GM10248 (cell line): ENCODE results near the gene ING3.

Experiments used
- CTCF ChIA-PET: fragments of 300-600 bp; sonication (Branson Sonifier 250); formaldehyde crosslinking; extraction: SDS; loops from one replicate; lab custom pipeline; 2021; ENCODE audit warnings: antibody characterized with exemption; lab: Yijun Ruan, JAX
- POLR2A ChIA-PET: fragments of 350-650 bp; sonication (Branson Sonifier 250); formaldehyde crosslinking; extraction: SDS; loops from one replicate; lab custom pipeline; 2020; ENCODE audit warnings: antibody characterized with exemption; lab: Yijun Ruan, JAX
- DNase-seq: peaks from one replicate; pipeline ENCODE4 v3.0.0; 2012; ENCODE audit errors: extremely low spot score
- TF ChIP-seq, protein P1 (sequence below): IDR thresholded peaks from 2 replicates; pipeline ENCODE4 v1.5.1; 2012; ENCODE audit warnings: mild to moderate bottlenecking, low read depth; ENCODE audit errors: extremely low read depth, missing control alignments, control extremely low read depth

ING3 gene

DNA sequence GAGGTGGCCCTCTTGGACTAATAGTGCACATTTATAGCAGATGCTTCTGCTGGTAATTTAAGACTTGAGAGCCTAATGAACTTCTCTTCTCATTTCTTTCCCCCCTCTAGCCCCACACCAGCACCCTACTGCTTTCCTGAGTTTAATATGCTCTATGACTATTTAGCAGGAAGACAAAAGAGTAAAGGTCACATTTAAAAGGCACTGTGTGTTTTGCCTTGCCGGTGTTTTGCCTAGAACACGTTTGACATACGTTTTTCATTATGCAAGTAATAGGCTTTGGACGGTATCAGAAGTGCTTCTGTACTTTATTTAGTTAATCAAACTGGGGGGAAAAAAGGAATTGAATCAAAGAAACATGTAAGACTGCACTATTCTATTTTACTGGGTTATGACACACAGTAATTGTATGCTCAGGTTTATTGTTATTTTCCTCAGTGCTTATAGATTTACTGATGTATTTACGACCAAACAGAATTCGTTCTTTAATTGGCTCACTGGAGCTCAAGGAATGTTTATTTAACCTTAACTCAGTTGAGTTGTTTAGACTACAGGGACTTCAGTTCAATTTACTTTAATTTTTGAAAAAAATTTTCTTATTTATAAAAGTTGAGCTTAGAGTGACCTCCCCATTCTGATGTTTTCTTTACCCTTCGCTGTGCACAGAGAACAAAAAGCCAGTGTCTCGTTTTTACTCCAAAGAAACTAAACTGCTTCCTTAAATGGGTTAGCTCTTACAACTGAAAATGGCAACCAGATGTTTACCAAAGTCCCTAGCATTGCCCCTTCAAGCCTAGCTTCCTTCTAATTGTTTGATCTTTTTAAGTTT, 73.3 kb downstream of the ING3 start:
- TF ChIP-seq, protein P1, sequence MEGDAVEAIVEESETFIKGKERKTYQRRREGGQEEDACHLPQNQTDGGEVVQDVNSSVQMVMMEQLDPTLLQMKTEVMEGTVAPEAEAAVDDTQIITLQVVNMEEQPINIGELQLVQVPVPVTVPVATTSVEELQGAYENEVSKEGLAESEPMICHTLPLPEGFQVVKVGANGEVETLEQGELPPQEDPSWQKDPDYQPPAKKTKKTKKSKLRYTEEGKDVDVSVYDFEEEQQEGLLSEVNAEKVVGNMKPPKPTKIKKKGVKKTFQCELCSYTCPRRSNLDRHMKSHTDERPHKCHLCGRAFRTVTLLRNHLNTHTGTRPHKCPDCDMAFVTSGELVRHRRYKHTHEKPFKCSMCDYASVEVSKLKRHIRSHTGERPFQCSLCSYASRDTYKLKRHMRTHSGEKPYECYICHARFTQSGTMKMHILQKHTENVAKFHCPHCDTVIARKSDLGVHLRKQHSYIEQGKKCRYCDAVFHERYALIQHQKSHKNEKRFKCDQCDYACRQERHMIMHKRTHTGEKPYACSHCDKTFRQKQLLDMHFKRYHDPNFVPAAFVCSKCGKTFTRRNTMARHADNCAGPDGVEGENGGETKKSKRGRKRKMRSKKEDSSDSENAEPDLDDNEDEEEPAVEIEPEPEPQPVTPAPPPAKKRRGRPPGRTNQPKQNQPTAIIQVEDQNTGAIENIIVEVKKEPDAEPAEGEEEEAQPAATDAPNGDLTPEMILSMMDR = no peak
- DNase-seq = no peak
- CTCF ChIA-PET = interaction anchor here (1.2 kb wide), 1 partner anchor 15 kb away, joined by 3 read pairs; no protein-coding TSS in a partner anchor
- POLR2A ChIA-PET = no interaction called here

GRCh38 chr7:121024611-121025010, 74.0 kb downstream of the ING3 start:
- ChIA-PET CTCF (no interaction called here), POLR2A (no interaction called here)
- TF ChIP-seq, protein P1 = no peak
- no peak for DNase-seq

DNA sequence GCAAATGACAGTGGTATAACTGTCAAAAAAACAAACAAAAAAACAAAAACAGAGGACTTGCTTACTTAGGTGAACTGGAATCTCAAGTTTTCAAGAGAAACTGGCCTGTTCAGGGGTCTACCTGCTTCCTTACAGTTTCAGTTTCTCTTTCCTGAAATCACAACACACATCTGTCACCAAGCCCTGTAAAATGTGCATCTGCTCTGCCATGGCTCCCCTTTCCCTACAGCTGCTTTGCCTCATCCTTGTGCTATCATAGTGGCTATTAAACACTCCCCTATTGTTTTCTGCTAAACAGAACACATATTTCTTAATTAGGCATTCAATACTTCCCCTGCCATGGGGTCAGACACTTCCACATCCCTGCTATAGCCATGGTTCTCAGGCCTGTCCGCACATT, 75.6 kb downstream of the ING3 start:
- TF ChIP-seq, protein P1 = no peak
- CTCF ChIA-PET = no interaction called here

DNA sequence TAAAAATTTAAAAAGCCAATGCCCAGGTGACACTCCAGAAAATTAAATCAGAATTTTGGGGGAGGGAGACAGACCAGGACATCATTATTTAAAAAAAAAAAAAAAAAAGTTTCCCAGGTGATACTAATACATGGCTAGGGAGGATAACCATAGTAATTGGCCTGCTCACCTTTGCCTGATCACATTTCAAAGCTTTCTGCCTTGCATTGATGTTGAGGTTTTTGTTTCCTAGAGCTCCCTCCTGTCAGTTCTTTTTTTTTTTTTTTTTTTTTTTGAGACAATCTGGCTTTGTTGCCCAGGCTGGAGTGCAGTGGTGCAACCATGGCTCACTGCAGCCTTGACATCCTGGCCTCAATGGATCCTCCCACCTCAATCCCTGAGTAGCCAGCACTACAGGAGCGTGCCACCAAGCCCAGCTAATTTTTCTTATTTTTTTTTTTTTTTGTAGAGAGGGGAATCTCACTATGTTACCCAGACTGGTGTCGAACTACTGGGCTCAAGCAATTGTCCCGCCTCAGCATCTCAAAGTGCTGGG, 76.1 kb downstream of the ING3 start:
- ChIA-PET CTCF (interaction anchor here (1.1 to 1.5 kb wide), 4 partner anchors 9 to 39 kb away, joined by 3 to 5 read pairs (median 3); partner anchors contain the start of gene CPED1), POLR2A (no interaction called here)
- TF ChIP-seq, protein P1 = no peak
- no peak for DNase-seq

More for the DNA sequence above, 75.6 kb downstream of the ING3 start:
- DNase-seq = no peak
- POLR2A ChIA-PET = no interaction called here
